ENCODE results near the gene SLC38A9.
"Not testable (repeated sequence)": the region's sequence is repeated elsewhere in the genome, so short reads cannot be mapped to it uniquely, and the experiment has no call there.

The SLC38A9 gene

GRCh38 chr5:55618318-55618717 lies 93.8 kb downstream of the SLC38A9 start:
- TF ChIP-seq CTCF (IDR thresholded peaks at IDR 0.05) (no peak), ZFX (IDR thresholded peaks at IDR 0.05; ENCODE audit: borderline replicate concordance) (no peak)
- H3K27ac ChIP-seq: no peak overlapping the region

- TF ChIP-seq CTCF (IDR thresholded peaks at IDR 0.05): no peak
- TF ChIP-seq ZFX (IDR thresholded peaks at IDR 0.05; ENCODE audit: borderline replicate concordance): no peak
- H3K27ac ChIP-seq: no peak overlapping the region
Observed at GRCh38 chr5:55613112-55613868, 98.8 kb downstream of the SLC38A9 start.

- TF ChIP-seq CTCF (IDR thresholded peaks at IDR 0.05) (no peak), ZFX (IDR thresholded peaks at IDR 0.05; ENCODE audit: borderline replicate concordance) (no peak)
- no peak overlapping the region for H3K27ac ChIP-seq
Observed at GRCh38 chr5:55610542-55610941, 101.6 kb downstream of the SLC38A9 start.

GRCh38 chr5:55609413-55609812 lies 102.7 kb downstream of the SLC38A9 start:
- TF ChIP-seq CTCF (IDR thresholded peaks at IDR 0.05) (no peak), ZFX (IDR thresholded peaks at IDR 0.05; ENCODE audit: borderline replicate concordance) (no peak)
- H3K27ac ChIP-seq: no peak overlapping the region

GRCh38 chr5:55608595-55609349 lies 103.4 kb downstream of the SLC38A9 start:
- no peak overlapping the region for H3K27ac ChIP-seq
- TF ChIP-seq CTCF (IDR thresholded peaks at IDR 0.05): no peak

GRCh38 chr5:55607309-55607708 lies 104.8 kb downstream of the SLC38A9 start:
- H3K27ac ChIP-seq: not testable (repeated sequence)

GRCh38 chr5:55604611-55605067 lies 107.5 kb downstream of the SLC38A9 start:
- H3K27ac ChIP-seq: no peak overlapping the region
- no peak for TF ChIP-seq CTCF (IDR thresholded peaks at IDR 0.05)
- TF ChIP-seq ZFX (IDR thresholded peaks at IDR 0.05; ENCODE audit: borderline replicate concordance): no peak
